ENCODE results near the gene SNCAIP. TPM values are rescaled to one million over a fixed set of nuclear protein-coding genes. Genes with fewer than 3 reads are reported as not detected.

SNCAIP gene
- total RNA-seq, 1 donor from 2014 or later = 6.7 TPM

DNA sequence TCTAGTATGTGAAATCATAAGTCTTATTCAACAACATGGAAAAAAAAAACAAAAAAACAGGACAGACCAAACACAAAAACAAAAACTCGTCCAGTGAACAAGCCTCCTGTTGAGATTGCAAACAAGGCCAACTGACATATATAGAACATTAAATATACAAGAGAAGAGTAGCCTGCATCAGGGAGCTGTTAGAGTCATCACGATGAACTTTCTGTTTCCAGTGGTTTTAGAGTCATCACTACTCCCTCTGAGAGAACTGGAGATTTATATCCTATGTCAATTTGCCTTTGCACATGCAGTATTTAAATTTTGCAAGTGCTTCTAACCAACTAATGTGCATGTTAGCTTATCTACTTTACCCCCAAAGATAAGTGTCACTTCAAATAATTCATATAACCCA, 9.9 kb downstream of the SNCAIP start:
- Mint-ChIP-seq H3K4me1 (ENCODE audit: low read depth, unreplicated experiment) (no peaks in the 10 kb centered on the region), H3K9me3 (ENCODE audit: unreplicated experiment) (no peaks in the 10 kb centered on the region), H3K4me3 (ENCODE audit: unreplicated experiment) (no peak overlapping the region), H3K27ac (ENCODE audit: unreplicated experiment) (no peak overlapping the region), H3K27me3 (ENCODE audit: unreplicated experiment) (no peaks in the 10 kb centered on the region), H3K36me3 (ENCODE audit: unreplicated experiment) (no peaks in the 10 kb centered on the region)
- DNase-seq = no peak
- TF ChIP-seq, protein P1, sequence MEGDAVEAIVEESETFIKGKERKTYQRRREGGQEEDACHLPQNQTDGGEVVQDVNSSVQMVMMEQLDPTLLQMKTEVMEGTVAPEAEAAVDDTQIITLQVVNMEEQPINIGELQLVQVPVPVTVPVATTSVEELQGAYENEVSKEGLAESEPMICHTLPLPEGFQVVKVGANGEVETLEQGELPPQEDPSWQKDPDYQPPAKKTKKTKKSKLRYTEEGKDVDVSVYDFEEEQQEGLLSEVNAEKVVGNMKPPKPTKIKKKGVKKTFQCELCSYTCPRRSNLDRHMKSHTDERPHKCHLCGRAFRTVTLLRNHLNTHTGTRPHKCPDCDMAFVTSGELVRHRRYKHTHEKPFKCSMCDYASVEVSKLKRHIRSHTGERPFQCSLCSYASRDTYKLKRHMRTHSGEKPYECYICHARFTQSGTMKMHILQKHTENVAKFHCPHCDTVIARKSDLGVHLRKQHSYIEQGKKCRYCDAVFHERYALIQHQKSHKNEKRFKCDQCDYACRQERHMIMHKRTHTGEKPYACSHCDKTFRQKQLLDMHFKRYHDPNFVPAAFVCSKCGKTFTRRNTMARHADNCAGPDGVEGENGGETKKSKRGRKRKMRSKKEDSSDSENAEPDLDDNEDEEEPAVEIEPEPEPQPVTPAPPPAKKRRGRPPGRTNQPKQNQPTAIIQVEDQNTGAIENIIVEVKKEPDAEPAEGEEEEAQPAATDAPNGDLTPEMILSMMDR (IDR thresholded peaks at IDR 0.05; ENCODE audit: partially characterized antibody, unreplicated experiment) = no peak

DNA sequence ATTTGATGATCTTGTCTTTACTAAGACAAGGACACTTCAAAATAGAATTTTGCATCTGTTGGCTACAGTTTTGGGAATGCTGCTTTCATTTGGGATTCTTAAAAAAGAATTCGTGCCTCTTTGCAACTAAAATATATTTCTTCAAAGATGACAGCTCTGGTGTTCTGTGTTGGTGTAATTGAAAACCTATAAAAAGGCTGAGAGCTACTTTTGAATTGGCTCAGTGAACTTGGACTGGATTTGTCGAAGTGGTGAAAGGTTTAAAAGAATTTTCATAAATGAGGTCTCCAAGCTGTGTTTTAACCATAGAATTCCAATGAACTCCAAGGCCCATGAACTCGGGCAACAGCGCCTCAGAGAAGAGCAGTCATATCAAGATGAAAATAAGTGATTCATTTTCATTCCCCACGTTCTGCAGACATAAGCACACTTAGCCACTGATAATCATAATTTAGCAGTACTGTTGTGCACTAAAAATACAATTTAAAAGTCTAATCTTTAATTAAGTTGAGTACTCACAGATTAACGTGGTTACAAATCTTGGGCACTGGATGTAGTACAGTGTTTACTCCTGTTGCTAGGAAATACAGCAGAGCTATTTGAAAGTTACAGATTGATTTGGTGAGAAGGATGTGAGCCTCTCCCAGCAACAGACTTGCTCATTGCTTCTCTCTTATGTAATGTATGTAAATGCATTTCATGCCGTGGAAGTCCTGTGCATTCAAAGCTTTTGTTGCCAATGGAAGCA, 10.9 kb downstream of the SNCAIP start:
- no peaks in the 10 kb centered on the region for H3K9me3 Mint-ChIP-seq (ENCODE audit: unreplicated experiment)
- H3K27me3 Mint-ChIP-seq (ENCODE audit: unreplicated experiment) = no peaks in the 10 kb centered on the region
- TF ChIP-seq, protein P1 (IDR thresholded peaks at IDR 0.05; ENCODE audit: partially characterized antibody, unreplicated experiment) = no peak
- no peak overlapping the region for H3K4me3 Mint-ChIP-seq (ENCODE audit: unreplicated experiment)
- no peak overlapping the region for H3K27ac Mint-ChIP-seq (ENCODE audit: unreplicated experiment)
- H3K4me1 Mint-ChIP-seq (ENCODE audit: low read depth, unreplicated experiment) = no peaks in the 10 kb centered on the region
- no peak for DNase-seq
- no peaks in the 10 kb centered on the region for H3K36me3 Mint-ChIP-seq (ENCODE audit: unreplicated experiment)

DNA sequence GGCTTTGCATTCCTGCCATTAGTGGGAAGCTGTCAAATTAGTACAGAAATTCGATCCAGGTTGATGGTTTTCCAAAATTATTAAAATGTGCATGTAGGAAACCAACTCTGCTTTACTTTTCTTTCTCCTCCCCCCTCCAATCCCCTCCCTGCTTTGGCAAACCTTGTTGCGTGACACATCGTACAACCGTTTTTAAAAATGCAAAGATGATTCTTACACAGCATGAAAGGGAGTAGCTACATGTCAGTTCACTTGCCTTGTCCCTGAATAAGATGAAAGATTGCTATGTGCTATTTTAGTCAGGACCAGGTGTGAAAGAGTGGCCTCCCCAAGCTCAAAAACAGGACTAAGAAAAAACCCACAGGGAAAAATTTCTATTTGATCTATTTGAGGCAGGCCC, 11.7 kb downstream of the SNCAIP start:
- Mint-ChIP-seq H3K4me1 (ENCODE audit: low read depth, unreplicated experiment) (no peaks in the 10 kb centered on the region), H3K4me3 (ENCODE audit: unreplicated experiment) (no peak overlapping the region), H3K27ac (ENCODE audit: unreplicated experiment) (no peak overlapping the region), H3K9me3 (ENCODE audit: unreplicated experiment) (no peaks in the 10 kb centered on the region), H3K36me3 (ENCODE audit: unreplicated experiment) (no peaks in the 10 kb centered on the region), H3K27me3 (ENCODE audit: unreplicated experiment) (no peaks in the 10 kb centered on the region)
- no peak for DNase-seq
- TF ChIP-seq, protein P1 (IDR thresholded peaks at IDR 0.05; ENCODE audit: partially characterized antibody, unreplicated experiment) = no peak

DNA sequence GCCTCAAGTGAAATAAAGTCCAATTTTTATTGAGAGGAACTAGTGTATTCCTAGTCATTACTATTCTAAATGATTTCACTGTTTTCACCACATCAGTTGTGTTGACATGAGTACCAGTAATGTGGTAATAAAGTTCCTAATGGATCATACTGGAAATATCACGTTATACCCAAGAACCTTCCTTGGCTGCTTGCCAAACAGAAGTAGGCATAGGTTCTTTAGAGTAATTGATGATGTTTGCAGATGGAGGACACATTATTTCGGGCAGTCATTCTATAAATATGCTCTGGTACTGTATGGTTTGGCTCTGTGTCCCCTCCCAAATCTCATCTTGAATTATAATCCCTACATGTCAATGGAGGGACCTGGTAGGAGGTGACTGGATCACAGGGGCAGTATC, 15.1 kb downstream of the SNCAIP start:
- no peak overlapping the region for H3K27ac Mint-ChIP-seq (ENCODE audit: unreplicated experiment)
- no peaks in the 10 kb centered on the region for H3K4me1 Mint-ChIP-seq (ENCODE audit: low read depth, unreplicated experiment)
- TF ChIP-seq, protein P1 (IDR thresholded peaks at IDR 0.05; ENCODE audit: partially characterized antibody, unreplicated experiment) = no peak
- no peaks in the 10 kb centered on the region for H3K27me3 Mint-ChIP-seq (ENCODE audit: unreplicated experiment)
- no peaks in the 10 kb centered on the region for H3K9me3 Mint-ChIP-seq (ENCODE audit: unreplicated experiment)
- no peak for DNase-seq
- H3K4me3 Mint-ChIP-seq (ENCODE audit: unreplicated experiment) = no peak overlapping the region
- H3K36me3 Mint-ChIP-seq (ENCODE audit: unreplicated experiment) = no peaks in the 10 kb centered on the region

DNA sequence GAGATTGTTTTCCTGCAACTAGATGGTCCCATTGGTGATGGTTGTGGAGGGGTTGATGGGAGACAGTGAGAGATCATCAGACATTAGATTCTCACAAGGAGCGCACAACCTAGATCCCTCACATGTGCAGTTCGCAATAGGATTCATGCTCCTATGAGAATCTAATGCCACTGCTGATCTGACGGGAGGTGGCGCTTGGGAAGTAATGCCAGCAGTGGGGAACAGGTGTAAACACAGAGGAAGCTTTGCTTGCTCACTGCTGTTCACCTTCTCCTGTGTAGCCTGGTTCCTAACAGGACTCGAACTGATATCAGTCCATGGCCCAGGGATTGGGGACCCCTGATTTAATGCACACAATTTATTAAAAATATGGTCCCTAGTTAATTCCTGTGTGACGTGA, 18.8 kb downstream of the SNCAIP start:
- H3K36me3 Mint-ChIP-seq (ENCODE audit: unreplicated experiment) = no peaks in the 10 kb centered on the region
- H3K27ac Mint-ChIP-seq (ENCODE audit: unreplicated experiment) = no peak overlapping the region
- DNase-seq = no peak
- H3K9me3 Mint-ChIP-seq (ENCODE audit: unreplicated experiment) = no peaks in the 10 kb centered on the region
- no peaks in the 10 kb centered on the region for H3K27me3 Mint-ChIP-seq (ENCODE audit: unreplicated experiment)
- TF ChIP-seq, protein P1 (IDR thresholded peaks at IDR 0.05; ENCODE audit: partially characterized antibody, unreplicated experiment) = no peak
- H3K4me1 Mint-ChIP-seq (ENCODE audit: low read depth, unreplicated experiment) = no peaks in the 10 kb centered on the region
- H3K4me3 Mint-ChIP-seq (ENCODE audit: unreplicated experiment) = no peak overlapping the region

Data from glutamatergic neuron (in vitro differentiated cells).